Kidney (tissue), 14 donors: ENCODE measurements around the gene NF1. TPM values are rescaled to one million over a fixed set of nuclear protein-coding genes. Genes with fewer than 3 reads are reported as not detected.

Experiments
- DNase-seq, 5 donors: peaks; one replicate each; pipeline ENCODE4 v3.0.0-alpha.2; 2013 to 2020
- FAIRE-seq: peaks from 2 replicates; lab custom pipeline; 2012; peaks lifted over from hg19 to GRCh38; lab: Jason Lieb, UNC
- H3K27ac ChIP-seq, 2 donors: one replicate each; pipeline ENCODE4 v1.7.0; 2013; ENCODE audit warnings: low read depth in 2 of 2, low read length in 2 of 2, inconsistent platforms in 1 of 2
- H3K27me3 ChIP-seq: one replicate; pipeline ENCODE4 v1.7.1; 2013; ENCODE audit warnings: low read length, inconsistent platforms; ENCODE audit not compliant: control insufficient read depth, insufficient read depth
- H3K36me3 ChIP-seq, 3 donors: one replicate each; pipeline versions ENCODE4 v1.7.0 to v1.7.1; 2013; ENCODE audit warnings: low read length in 3 of 3, control low read depth in 1 of 3, inconsistent platforms in 1 of 3; ENCODE audit not compliant: insufficient read depth in 3 of 3, control insufficient read depth in 2 of 3
- H3K4me1 ChIP-seq, 3 donors: one replicate each; pipeline versions ENCODE4 v1.7.0 to v1.7.1; 2013; ENCODE audit warnings: low read length in 3 of 3, inconsistent platforms in 1 of 3, low read depth in 1 of 3; ENCODE audit not compliant: control insufficient read depth in 2 of 3, insufficient read depth in 2 of 3
- H3K4me3 ChIP-seq, 3 donors: one replicate each; pipeline versions ENCODE4 v1.7.0 to v1.8.1; 2013; ENCODE audit warnings: low read length in 3 of 3, control low read depth in 1 of 3, inconsistent platforms in 1 of 3
- H3K9ac ChIP-seq, 3 donors: one replicate each; pipeline versions ENCODE4 v1.7.0 to v1.7.1; 2013; ENCODE audit warnings: low read length in 3 of 3, control low read depth in 1 of 3, inconsistent platforms in 1 of 3
- H3K9me3 ChIP-seq, 3 donors: one replicate each; pipeline versions ENCODE4 v1.7.0 to v1.7.1; 2013; ENCODE audit warnings: low read length in 3 of 3, control low read depth in 1 of 3, inconsistent platforms in 1 of 3; ENCODE audit not compliant: control insufficient read depth in 2 of 3, insufficient read depth in 1 of 3
- intact Hi-C: fragments of 100-400 bp; cut with DNase I; formaldehyde crosslinking; loops from one replicate; pipeline ENCODE4 v1.11.1; 2022
- polyA plus RNA-seq: library from polyadenylated mRNA; stranded (reverse); fragments of 350-450 nt; fragmentation: Illumina TruSeq; extraction: RNeasy Lipid Tissue Mini Kit (QIAGEN cat#74804); gene quantifications from one replicate; pipeline ENCODE4 v1.2.3, GENCODE V29; 2014; ENCODE audit warnings: low read depth, low replicate concordance; ENCODE audit not compliant: insufficient read depth
- total RNA-seq: library from RNA; stranded (reverse); fragmentation: NEBNext Ultra II Directional; extraction: Animal tissue kit (Norgen Biotek cat#: 25700); gene quantifications from one replicate; pipeline ENCODE4 v1.2.1, GENCODE V29; 2021
- TF ChIP-seq, protein P1 (sequence below): IDR thresholded peaks from 3 replicates; pipeline ENCODE4 v1.5.1; 2012; ENCODE audit warnings: mild to moderate bottlenecking, moderate library complexity, borderline replicate concordance; ENCODE audit not compliant: insufficient read depth; ENCODE audit errors: extremely low read depth
- donor health status: control.
- donor health status: control.
- donor health status: control.
- donor health status: control.
- donor health status: control.
- donor health status: DM: yes; HTN: yes; CAD: no.
- donor health status: Normal renal cell carcinoma (clear cell type).

The NF1 gene
- total and polyA plus RNA-seq, 2 donors from 2014 or later = 7.8 to 61.3 TPM

DNA sequence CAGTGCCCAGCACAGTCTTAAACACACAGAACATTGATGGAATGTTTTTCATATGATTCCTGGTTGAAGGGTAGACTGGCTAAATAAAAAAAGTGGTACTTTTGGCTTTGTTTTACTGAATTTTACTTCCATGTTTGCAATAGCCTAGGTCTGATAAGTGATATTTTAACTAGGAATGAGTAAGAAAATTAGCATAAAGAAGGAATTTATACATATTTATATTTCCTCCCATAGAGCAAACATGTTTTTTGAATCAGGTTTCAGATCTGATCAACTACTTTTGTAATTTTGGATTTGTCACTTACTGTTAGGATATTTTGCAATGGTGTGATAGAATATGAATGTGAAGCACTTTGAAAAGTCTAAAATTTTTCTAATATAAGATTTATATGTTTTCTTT, 7.2 kb downstream of the NF1 start:
- no peaks in the 10 kb centered on the region for H3K36me3 ChIP-seq
- H3K27ac ChIP-seq = no peak overlapping the region
- no peak overlapping the region for H3K4me3 ChIP-seq
- H3K9ac ChIP-seq = no peak overlapping the region
- H3K27me3 ChIP-seq = no peaks in the 10 kb centered on the region
- FAIRE-seq (no peak), DNase-seq (no peak)
- TF ChIP-seq, protein P1, sequence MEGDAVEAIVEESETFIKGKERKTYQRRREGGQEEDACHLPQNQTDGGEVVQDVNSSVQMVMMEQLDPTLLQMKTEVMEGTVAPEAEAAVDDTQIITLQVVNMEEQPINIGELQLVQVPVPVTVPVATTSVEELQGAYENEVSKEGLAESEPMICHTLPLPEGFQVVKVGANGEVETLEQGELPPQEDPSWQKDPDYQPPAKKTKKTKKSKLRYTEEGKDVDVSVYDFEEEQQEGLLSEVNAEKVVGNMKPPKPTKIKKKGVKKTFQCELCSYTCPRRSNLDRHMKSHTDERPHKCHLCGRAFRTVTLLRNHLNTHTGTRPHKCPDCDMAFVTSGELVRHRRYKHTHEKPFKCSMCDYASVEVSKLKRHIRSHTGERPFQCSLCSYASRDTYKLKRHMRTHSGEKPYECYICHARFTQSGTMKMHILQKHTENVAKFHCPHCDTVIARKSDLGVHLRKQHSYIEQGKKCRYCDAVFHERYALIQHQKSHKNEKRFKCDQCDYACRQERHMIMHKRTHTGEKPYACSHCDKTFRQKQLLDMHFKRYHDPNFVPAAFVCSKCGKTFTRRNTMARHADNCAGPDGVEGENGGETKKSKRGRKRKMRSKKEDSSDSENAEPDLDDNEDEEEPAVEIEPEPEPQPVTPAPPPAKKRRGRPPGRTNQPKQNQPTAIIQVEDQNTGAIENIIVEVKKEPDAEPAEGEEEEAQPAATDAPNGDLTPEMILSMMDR = no peak
- no peaks in the 10 kb centered on the region for H3K4me1 ChIP-seq
- intact Hi-C loops = no loop called here
- H3K9me3 ChIP-seq = no peaks in the 10 kb centered on the region

DNA sequence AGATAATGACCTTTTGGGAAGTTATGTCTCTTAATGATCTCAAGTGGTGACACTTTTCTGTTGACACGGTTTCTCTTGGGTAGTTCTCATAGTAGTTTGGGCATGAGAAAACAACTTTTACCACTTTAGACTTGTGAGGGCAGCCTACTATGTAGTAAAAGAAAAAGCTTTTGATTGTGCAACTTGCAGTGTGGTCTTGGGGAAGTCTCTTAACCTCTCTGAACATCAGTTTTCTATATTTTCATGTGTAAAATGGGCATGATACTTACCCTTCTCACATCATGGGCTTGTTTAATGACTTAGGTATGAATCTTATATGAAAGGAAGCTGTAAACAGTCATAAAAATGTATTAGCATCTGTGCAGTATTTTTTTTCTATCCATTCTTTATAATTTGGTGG, 11.2 kb downstream of the NF1 start:
- intact Hi-C loops = no loop called here
- Histone ChIP-seq H3K9ac (no peak overlapping the region), H3K36me3 (no peaks in the 10 kb centered on the region), H3K4me3 (no peak overlapping the region), H3K4me1 (no peaks in the 10 kb centered on the region), H3K9me3 (no peaks in the 10 kb centered on the region), H3K27ac (no peak overlapping the region), H3K27me3 (no peaks in the 10 kb centered on the region)
- DNase-seq (no peak), FAIRE-seq (no peak)
- TF ChIP-seq, protein P1 = no peak

DNA sequence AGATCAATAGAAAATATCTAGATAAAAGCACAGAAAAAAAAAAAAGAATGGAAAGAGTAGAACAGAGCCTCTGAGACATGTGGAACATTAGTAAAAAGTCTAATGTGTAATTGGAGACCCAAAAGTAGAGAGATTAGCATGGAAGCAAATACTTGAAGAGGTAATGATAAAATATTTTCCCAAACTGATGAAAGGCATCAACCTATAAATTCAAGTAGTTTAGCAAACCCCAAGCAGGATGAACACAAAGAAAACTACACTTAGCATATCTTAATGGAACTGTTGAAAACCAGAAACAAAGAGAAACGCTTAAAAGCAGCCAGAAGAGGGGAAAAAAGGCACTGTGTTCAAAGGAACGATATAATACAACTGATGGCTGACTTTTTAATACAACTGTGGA, 16.4 kb downstream of the NF1 start:
- no peaks in the 10 kb centered on the region for H3K36me3 ChIP-seq
- FAIRE-seq (no peak), DNase-seq (no peak)
- H3K4me1 ChIP-seq = peaks cover 0 to 3% (median 2%) of the 10 kb centered on the region in 3 donors
- H3K27ac ChIP-seq = no peak overlapping the region
- H3K9me3 ChIP-seq = no peaks in the 10 kb centered on the region
- intact Hi-C loops = no loop called here
- H3K4me3 ChIP-seq = no peak overlapping the region
- no peak overlapping the region for H3K9ac ChIP-seq
- H3K27me3 ChIP-seq = no peaks in the 10 kb centered on the region
- TF ChIP-seq, protein P1 = no peak
